Colonic mucosa (tissue), 4 donors: ENCODE data around the gene ZCCHC7. TPM values are rescaled to one million over a fixed set of nuclear protein-coding genes. Genes with fewer than 3 reads are reported as not detected.
"Not testable (repeated sequence)": the region's sequence is repeated elsewhere in the genome, so short reads cannot be mapped to it uniquely, and the experiment has no call there.

ENCODE experiments used
- DNase-seq: peaks from one replicate; pipeline ENCODE4 v3.0.0-alpha.2; 2020
- H3K27ac ChIP-seq: fragments of 200-600 bp; one replicate; pipeline ENCODE4 v1.8.0; 2021
- H3K27me3 ChIP-seq: fragments of 200-600 bp; one replicate; pipeline ENCODE4 v1.8.0; 2021
- H3K36me3 ChIP-seq: fragments of 200-600 bp; one replicate; pipeline ENCODE4 v1.8.0; 2021
- H3K4me1 ChIP-seq: fragments of 200-600 bp; one replicate; pipeline ENCODE4 v1.8.0; 2021; ENCODE audit warnings: mild to moderate bottlenecking
- H3K4me3 ChIP-seq: fragments of 200-600 bp; one replicate; pipeline ENCODE4 v1.8.0; 2021
- H3K9ac ChIP-seq, 2 donors: one replicate each; pipeline ENCODE4 v1.7.0; 2013; ENCODE audit warnings: control low read depth in 2 of 2, low read depth in 2 of 2, low read length in 2 of 2
- H3K9me3 ChIP-seq: fragments of 200-600 bp; one replicate; pipeline ENCODE4 v1.8.0; 2021
- CTCF ChIP-seq: fragments of 200-600 bp; IDR thresholded peaks from one replicate; pipeline ENCODE4 v1.8.0; 2022; ENCODE audit warnings: antibody characterized with exemption, mild to moderate bottlenecking
- intact Hi-C: fragments of 100-400 bp; cut with DNase I; formaldehyde crosslinking; loops from one replicate; pipeline ENCODE4 v1.14.1; 2022
- total RNA-seq, 2 donors: library from RNA; stranded (reverse); fragmentation: NEBNext Ultra II Directional in 1 of 2; extraction: Animal tissue kit (Norgen Biotek cat#: 25700) in 1 of 2; gene quantifications; one replicate each; pipeline ENCODE4 v1.2.1, GENCODE V29; 2021
- donor health status: healthy.
- donor health status: DM: no; HTN: no; CAD: no.
- donor health status: DM: no; HTN: no; CAD: no.

Gene ZCCHC7
- total RNA-seq, 2 donors from 2014 or later = 14.6 to 15.9 TPM

GRCh38 chr9:37301042-37301853, 180.9 kb downstream of the ZCCHC7 start:
- no peaks in the 10 kb centered on the region for H3K36me3 ChIP-seq
- no peak overlapping the region for H3K4me3 ChIP-seq
- H3K27ac ChIP-seq = no peak overlapping the region
- no peak for TF ChIP-seq CTCF
- intact Hi-C loops = no loop called here
- H3K27me3 ChIP-seq = no peaks in the 10 kb centered on the region
- no peaks in the 10 kb centered on the region for H3K4me1 ChIP-seq
- no peak for DNase-seq
- H3K9ac ChIP-seq = no peak overlapping the region
- no peaks in the 10 kb centered on the region for H3K9me3 ChIP-seq

- Histone ChIP-seq H3K27me3 (no peaks in the 10 kb centered on the region), H3K27ac (no peak overlapping the region), H3K4me3 (no peak overlapping the region), H3K4me1 (no peaks in the 10 kb centered on the region), H3K36me3 (no peaks in the 10 kb centered on the region), H3K9ac (no peak overlapping the region), H3K9me3 (no peaks in the 10 kb centered on the region)
- no peak for DNase-seq
- intact Hi-C loops = no loop called here
- no peak for TF ChIP-seq CTCF
These were observed 181.4 kb downstream of the ZCCHC7 start for GRCh38 chr9:37301854-37302172.

- H3K4me3 ChIP-seq = no peak overlapping the region
- H3K9ac ChIP-seq = no peak overlapping the region
- no peak for DNase-seq
- no peak for TF ChIP-seq CTCF
- H3K9me3 ChIP-seq = no peaks in the 10 kb centered on the region
- no peaks in the 10 kb centered on the region for H3K36me3 ChIP-seq
- no peak overlapping the region for H3K27ac ChIP-seq
- intact Hi-C loops = no loop called here
- no peaks in the 10 kb centered on the region for H3K27me3 ChIP-seq
- H3K4me1 ChIP-seq = no peaks in the 10 kb centered on the region
These were observed 181.9 kb downstream of the ZCCHC7 start for GRCh38 chr9:37302277-37302676.

GRCh38 chr9:37303272-37303671, 182.9 kb downstream of the ZCCHC7 start:
- H3K36me3 ChIP-seq, H3K27ac ChIP-seq, H3K4me3 ChIP-seq, H3K9me3 ChIP-seq, H3K4me1 ChIP-seq, DNase-seq, H3K27me3 ChIP-seq, intact Hi-C loops, H3K9ac ChIP-seq: not testable (repeated sequence)

- intact Hi-C loops = no loop called here
- no peak overlapping the region for H3K4me3 ChIP-seq
- no peak for TF ChIP-seq CTCF
- no peak for DNase-seq
- no peaks in the 10 kb centered on the region for H3K9me3 ChIP-seq
- no peaks in the 10 kb centered on the region for H3K27me3 ChIP-seq
- H3K9ac ChIP-seq = no peak overlapping the region
- no peaks in the 10 kb centered on the region for H3K36me3 ChIP-seq
- no peaks in the 10 kb centered on the region for H3K4me1 ChIP-seq
- H3K27ac ChIP-seq = no peak overlapping the region
These were observed 188.8 kb downstream of the ZCCHC7 start for GRCh38 chr9:37309136-37309535.

GRCh38 chr9:37311938-37312708, 191.7 kb downstream of the ZCCHC7 start:
- Histone ChIP-seq H3K27ac (no peak overlapping the region), H3K4me3 (no peak overlapping the region), H3K9ac (no peak overlapping the region), H3K4me1 (no peaks in the 10 kb centered on the region), H3K36me3 (no peaks in the 10 kb centered on the region), H3K9me3 (no peaks in the 10 kb centered on the region), H3K27me3 (no peaks in the 10 kb centered on the region)
- intact Hi-C loops = no loop called here
- no peak for DNase-seq
- TF ChIP-seq CTCF = no peak
